ENCODE results near the gene SAMD3.
"Not testable (repeated sequence)": the region's sequence is repeated elsewhere in the genome, so short reads cannot be mapped to it uniquely, and the experiment has no call there.

The SAMD3 gene

DNA sequence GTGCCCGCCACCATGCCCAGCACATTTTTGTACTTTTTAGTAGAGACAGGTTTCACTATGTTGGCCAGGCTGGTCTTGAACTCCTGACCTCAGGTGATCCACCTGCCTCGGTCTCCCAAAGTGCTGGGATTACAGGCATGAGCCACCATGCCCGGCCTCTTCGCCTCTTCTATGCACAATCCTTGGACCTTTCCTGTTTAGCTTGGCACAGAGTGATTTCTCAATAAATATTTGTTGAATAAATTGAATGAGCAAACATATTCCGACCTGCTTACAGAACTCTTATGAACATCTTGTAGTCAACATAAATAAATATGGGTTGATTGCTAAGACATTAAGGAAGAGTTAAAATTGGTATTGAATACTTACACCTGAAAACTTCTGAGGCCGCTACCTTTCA, 7.8 kb upstream of the SAMD3 start:
- H3K4me3 Mint-ChIP-seq, H3K27ac Mint-ChIP-seq: not testable (repeated sequence)

DNA sequence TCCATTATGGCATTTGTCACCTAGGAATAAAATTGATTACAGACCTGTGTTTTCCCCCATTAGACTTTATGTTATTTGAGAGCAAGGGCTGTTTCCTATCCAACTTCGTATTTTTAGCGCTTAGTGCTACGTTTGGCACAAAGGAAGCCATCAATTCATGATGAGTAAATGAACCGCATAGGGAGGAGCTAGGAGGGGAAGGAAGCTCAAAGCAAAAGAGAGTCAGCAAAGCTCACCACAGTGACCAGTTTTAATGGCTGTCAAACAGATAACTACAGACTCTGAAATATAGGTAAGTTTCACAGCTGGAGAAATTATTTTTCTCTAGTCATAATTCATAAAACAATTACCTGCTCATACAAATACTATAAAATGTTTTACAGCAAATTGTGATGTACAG, 6.9 kb upstream of the SAMD3 start:
- no peaks in the 10 kb centered on the region for H3K36me3 Mint-ChIP-seq (ENCODE audit: low read depth)
- peaks cover 5% of the 10 kb centered on the region for H3K9me3 Mint-ChIP-seq
- H3K27me3 Mint-ChIP-seq, result no peaks in the 10 kb centered on the region
- no peaks in the 10 kb centered on the region for H3K4me1 Mint-ChIP-seq (ENCODE audit: low read depth)
- no peak overlapping the region for H3K4me3 Mint-ChIP-seq
- no peak overlapping the region for H3K27ac Mint-ChIP-seq

More for the DNA sequence above, 7.8 kb upstream of the SAMD3 start:
- not testable (repeated sequence) for H3K36me3 Mint-ChIP-seq (ENCODE audit: low read depth); H3K4me1 Mint-ChIP-seq (ENCODE audit: low read depth); H3K27me3 Mint-ChIP-seq; H3K9me3 Mint-ChIP-seq

DNA sequence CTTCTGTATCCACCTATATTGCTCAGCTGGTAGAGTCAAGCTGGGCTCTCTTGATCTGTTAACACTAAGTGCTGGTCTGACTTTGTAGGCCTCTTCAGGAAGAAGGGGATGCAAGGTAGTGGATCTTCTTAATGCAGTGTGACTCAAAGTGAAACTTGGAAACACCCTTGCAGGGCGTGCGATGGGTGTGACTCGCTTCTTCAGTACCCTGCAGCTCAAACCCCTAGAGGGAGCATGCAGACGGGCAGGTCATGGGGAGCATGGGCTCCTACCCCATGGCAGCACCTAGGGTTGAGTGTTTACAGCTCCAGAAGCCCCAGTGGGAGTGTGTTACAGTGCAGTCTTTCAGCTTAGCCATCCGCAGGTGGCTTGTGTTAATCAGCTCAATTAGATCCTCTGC, 757 bp upstream of the SAMD3 start:
- H3K4me3 Mint-ChIP-seq, result peak overlapping the region; percentile 23
- no peaks in the 10 kb centered on the region for H3K27me3 Mint-ChIP-seq
- H3K27ac Mint-ChIP-seq, result peak overlapping the region; percentile 14
- no peaks in the 10 kb centered on the region for H3K36me3 Mint-ChIP-seq (ENCODE audit: low read depth)
- H3K9me3 Mint-ChIP-seq, result peaks cover 5% of the 10 kb centered on the region
- H3K4me1 Mint-ChIP-seq (ENCODE audit: low read depth), result peaks cover 37% of the 10 kb centered on the region

- Mint-ChIP-seq H3K27ac (no peak overlapping the region), H3K4me1 (ENCODE audit: low read depth) (peaks cover 72% of the 10 kb centered on the region), H3K4me3 (no peak overlapping the region), H3K36me3 (ENCODE audit: low read depth) (peaks cover 8% of the 10 kb centered on the region), H3K9me3 (peaks cover 6% of the 10 kb centered on the region), H3K27me3 (no peaks in the 10 kb centered on the region)
Measured at GRCh38 chr6:130218134-130218533, 4.6 kb downstream of the SAMD3 start.

DNA sequence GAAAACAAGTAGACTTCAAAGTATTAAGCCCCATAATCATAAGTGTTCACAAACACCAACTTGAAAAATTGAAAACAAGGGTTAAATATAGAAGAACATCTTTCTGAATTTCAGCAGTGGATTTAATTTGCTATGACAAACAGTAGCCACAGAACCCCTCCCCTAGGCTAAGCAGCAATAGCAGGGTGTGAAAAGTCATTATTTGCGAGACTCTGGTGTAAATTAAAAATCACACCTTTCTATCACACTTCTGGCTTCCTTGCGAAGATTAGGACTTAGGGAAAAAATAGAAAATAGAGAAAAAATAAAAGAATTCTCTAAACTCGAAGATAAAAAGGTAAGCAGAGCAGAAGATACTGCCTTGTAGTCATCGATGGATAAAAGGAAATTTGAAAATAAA, 6.1 kb downstream of the SAMD3 start:
- no peak overlapping the region for H3K4me3 Mint-ChIP-seq
- H3K4me1 Mint-ChIP-seq (ENCODE audit: low read depth), result peaks cover 71% of the 10 kb centered on the region

GRCh38 chr6:130215526-130215925, 7.2 kb downstream of the SAMD3 start:
- peak overlapping the region; percentile 76 for H3K27ac Mint-ChIP-seq

More for the DNA sequence above, 6.1 kb downstream of the SAMD3 start:
- Mint-ChIP-seq H3K36me3 (ENCODE audit: low read depth) (peaks cover 8% of the 10 kb centered on the region), H3K27me3 (no peaks in the 10 kb centered on the region), H3K27ac (peak overlapping the region; percentile 31), H3K9me3 (peaks cover 6% of the 10 kb centered on the region)

DNA sequence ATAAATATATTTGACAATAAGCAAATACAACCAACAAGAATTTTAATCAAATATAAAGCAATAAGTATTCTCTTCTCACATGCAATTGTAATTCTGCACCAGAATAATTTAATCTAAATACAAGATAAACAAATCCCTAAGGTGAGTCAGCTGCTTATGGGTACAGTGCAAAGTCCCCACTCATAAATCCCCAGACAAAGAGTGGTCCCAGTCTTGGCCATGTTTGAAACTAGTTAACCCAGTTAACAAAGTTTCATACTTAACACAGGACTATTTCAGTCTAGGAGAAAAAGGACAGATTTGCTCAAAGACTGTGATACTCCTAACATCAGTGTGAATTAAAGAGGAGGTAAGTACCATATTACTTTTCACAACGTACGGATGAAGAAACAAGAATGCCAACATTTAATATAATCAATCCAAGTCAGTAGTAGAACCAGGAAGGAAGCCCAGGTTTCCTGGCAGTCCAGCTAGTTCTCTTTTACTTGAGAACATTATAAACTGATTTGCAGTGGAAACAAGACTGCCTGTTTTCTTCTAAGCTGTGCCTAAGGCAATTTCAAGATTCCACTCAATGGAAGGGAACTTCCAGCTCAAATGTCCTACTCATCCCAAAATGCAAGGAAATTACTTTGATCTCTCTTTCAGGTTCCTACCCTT, 10.4 kb downstream of the SAMD3 start:
- peaks cover 19% of the 10 kb centered on the region for H3K36me3 Mint-ChIP-seq (ENCODE audit: low read depth)
- H3K27me3 Mint-ChIP-seq, result no peaks in the 10 kb centered on the region
- H3K4me3 Mint-ChIP-seq, result peak overlapping the region; percentile 71
- peaks cover 6% of the 10 kb centered on the region for H3K9me3 Mint-ChIP-seq
- peak overlapping the region; percentile 34 for H3K27ac Mint-ChIP-seq
- H3K4me1 Mint-ChIP-seq (ENCODE audit: low read depth), result peaks cover 56% of the 10 kb centered on the region

More at GRCh38 chr6:130215526-130215925, 7.2 kb downstream of the SAMD3 start:
- Mint-ChIP-seq H3K4me1 (ENCODE audit: low read depth) (peaks cover 69% of the 10 kb centered on the region), H3K36me3 (ENCODE audit: low read depth) (peaks cover 8% of the 10 kb centered on the region), H3K27me3 (no peaks in the 10 kb centered on the region), H3K9me3 (peaks cover 6% of the 10 kb centered on the region), H3K4me3 (peak overlapping the region; percentile 79)

GRCh38 chr6:130211691-130212090, 11.1 kb downstream of the SAMD3 start:
- H3K36me3 Mint-ChIP-seq (ENCODE audit: low read depth), result peaks cover 20% of the 10 kb centered on the region
- H3K4me1 Mint-ChIP-seq (ENCODE audit: low read depth), result peaks cover 54% of the 10 kb centered on the region
- H3K4me3 Mint-ChIP-seq, result peak overlapping the region; percentile 31
- H3K9me3 Mint-ChIP-seq, result peaks cover 6% of the 10 kb centered on the region
- H3K27ac Mint-ChIP-seq, result peak overlapping the region; percentile 56
- H3K27me3 Mint-ChIP-seq, result no peaks in the 10 kb centered on the region

DNA sequence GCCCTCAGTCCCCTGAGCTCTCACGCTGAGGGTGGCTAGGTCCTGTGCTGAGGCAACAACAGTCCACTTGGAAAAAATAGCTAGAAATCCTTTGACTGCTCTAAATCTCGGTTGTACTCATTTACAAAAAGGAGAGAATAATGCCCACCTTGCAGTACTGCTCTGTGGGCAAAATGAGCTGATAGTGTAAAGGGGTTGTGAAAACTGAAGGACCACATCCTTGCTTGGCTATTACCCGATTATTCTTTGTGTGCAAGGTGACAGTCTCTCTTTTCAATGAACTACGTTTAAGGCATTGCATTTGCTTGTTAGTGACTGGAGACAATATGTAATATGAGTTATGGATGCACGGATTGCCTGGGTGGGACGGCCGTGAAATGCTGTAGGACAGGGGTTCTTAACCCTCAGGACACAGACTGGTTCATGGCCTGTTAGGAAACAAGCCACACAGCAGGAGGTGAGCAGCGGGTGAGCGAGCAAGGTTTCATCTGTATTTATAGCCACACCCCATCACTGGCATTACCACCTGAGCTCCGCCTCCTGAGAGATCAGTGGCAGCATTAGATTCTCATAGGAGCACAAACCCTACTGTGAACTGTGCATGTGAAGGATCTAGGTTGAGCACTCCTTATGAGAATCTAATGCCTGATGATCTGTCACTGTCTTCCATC, 14.6 kb downstream of the SAMD3 start:
- peaks cover 12% of the 10 kb centered on the region for H3K36me3 Mint-ChIP-seq (ENCODE audit: low read depth)
- H3K4me1 Mint-ChIP-seq (ENCODE audit: low read depth), result peaks cover 43% of the 10 kb centered on the region
- no peaks in the 10 kb centered on the region for H3K9me3 Mint-ChIP-seq
- H3K4me3 Mint-ChIP-seq, result no peak overlapping the region
- no peaks in the 10 kb centered on the region for H3K27me3 Mint-ChIP-seq
- no peak overlapping the region for H3K27ac Mint-ChIP-seq

DNA sequence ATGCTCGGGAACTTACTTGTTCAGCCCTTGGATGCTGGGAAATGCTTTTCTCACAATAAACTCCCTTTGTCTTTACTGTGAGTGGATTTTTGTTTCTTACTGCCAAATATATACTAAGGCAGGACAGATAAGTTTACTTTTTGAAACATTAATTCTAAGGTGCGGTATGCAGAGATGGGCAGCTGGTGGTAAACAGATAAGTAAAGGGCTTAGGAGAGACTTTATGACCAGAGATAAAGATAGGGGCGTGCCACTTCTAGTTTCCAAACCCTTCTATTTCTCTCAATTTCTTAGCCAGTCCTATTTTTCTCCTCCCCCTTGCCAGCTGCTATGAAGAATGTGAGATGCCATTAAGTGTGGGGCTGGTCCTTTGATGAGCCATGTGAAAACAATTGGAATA, 16.3 kb downstream of the SAMD3 start:
- no peak overlapping the region for H3K27ac Mint-ChIP-seq
- H3K4me1 Mint-ChIP-seq (ENCODE audit: low read depth), result peaks cover 37% of the 10 kb centered on the region
- H3K9me3 Mint-ChIP-seq, result no peaks in the 10 kb centered on the region
- H3K4me3 Mint-ChIP-seq, result no peak overlapping the region
- no peaks in the 10 kb centered on the region for H3K27me3 Mint-ChIP-seq
- peaks cover 20% of the 10 kb centered on the region for H3K36me3 Mint-ChIP-seq (ENCODE audit: low read depth)

DNA sequence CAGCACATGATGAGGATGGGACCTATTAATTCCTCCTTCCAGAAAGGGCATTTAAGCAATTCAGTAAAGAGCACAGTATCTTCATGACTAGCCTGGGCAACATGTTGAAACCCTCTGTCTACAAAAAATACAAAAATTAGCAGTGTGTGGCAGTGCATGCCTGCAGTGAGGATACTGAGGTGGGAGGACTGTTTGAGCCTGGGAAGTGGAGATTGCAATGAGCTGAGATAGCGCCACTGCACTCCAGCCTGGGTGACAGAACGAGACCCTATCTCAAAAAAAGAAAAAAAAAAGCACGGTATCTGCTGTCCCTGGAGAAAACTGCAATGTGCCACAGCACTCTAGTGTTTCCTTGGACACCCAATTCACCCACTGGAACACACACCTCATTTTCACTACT, 18.4 kb downstream of the SAMD3 start:
- H3K4me1 Mint-ChIP-seq (ENCODE audit: low read depth), result peaks cover 30% of the 10 kb centered on the region
- no peaks in the 10 kb centered on the region for H3K9me3 Mint-ChIP-seq
- peaks cover 18% of the 10 kb centered on the region for H3K36me3 Mint-ChIP-seq (ENCODE audit: low read depth)
- H3K27me3 Mint-ChIP-seq, result no peaks in the 10 kb centered on the region
- no peak overlapping the region for H3K27ac Mint-ChIP-seq
- no peak overlapping the region for H3K4me3 Mint-ChIP-seq

GRCh38 chr6:130203370-130203769, 19.4 kb downstream of the SAMD3 start:
- H3K27ac Mint-ChIP-seq, result peak overlapping the region; percentile 38
- H3K36me3 Mint-ChIP-seq (ENCODE audit: low read depth), result peaks cover 18% of the 10 kb centered on the region
- H3K4me3 Mint-ChIP-seq, result no peak overlapping the region
- no peaks in the 10 kb centered on the region for H3K9me3 Mint-ChIP-seq
- no peaks in the 10 kb centered on the region for H3K27me3 Mint-ChIP-seq
- H3K4me1 Mint-ChIP-seq (ENCODE audit: low read depth), result peaks cover 30% of the 10 kb centered on the region

DNA sequence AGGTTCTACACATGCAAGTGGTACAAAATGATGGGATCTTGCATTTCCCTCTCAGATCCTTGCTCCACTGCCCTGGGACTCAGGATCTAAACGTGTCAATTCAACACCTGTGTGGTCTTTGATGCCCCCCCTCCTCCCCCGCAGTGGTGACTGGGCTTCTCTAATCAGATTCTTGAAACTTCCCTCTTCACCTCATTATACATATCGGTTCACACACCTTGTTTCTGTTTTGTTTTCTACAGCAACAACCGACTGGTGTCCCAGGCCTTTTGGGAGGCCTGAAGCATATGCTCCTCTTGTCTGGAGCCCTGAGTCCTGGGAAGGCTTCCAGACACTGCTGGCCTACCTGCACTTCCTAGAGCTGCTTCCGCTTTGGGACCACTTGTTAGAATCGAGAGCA, 20.0 kb downstream of the SAMD3 start:
- no peaks in the 10 kb centered on the region for H3K9me3 Mint-ChIP-seq
- peaks cover 18% of the 10 kb centered on the region for H3K36me3 Mint-ChIP-seq (ENCODE audit: low read depth)
- H3K27ac Mint-ChIP-seq, result no peak overlapping the region
- no peaks in the 10 kb centered on the region for H3K27me3 Mint-ChIP-seq
- peaks cover 32% of the 10 kb centered on the region for H3K4me1 Mint-ChIP-seq (ENCODE audit: low read depth)
- no peak overlapping the region for H3K4me3 Mint-ChIP-seq

DNA sequence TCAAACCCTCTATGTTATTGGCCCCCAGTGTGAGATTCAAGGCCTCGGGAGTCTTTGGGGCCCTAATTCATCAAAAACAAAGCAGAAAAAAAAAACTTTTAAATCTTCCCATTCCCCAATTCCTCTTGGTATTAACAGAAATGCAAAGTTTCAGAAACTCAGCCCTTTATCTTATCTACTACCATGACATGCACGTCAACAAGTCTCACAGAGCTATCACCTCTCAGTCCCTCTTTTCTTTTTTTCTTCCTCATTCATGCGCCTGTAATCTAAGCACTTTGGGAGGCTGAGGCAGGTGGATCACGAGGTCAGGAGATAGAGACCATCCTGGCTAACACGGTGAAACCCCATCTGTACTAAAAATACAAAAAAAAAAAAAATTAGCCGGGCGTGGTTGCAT, 22.7 kb downstream of the SAMD3 start:
- Mint-ChIP-seq H3K27ac (no peak overlapping the region), H3K4me1 (ENCODE audit: low read depth) (peaks cover 31% of the 10 kb centered on the region), H3K36me3 (ENCODE audit: low read depth) (peaks cover 15% of the 10 kb centered on the region), H3K4me3 (no peak overlapping the region), H3K9me3 (no peaks in the 10 kb centered on the region), H3K27me3 (no peaks in the 10 kb centered on the region)

- no peaks in the 10 kb centered on the region for H3K9me3 Mint-ChIP-seq
- H3K4me1 Mint-ChIP-seq (ENCODE audit: low read depth), result peaks cover 25% of the 10 kb centered on the region
- no peak overlapping the region for H3K27ac Mint-ChIP-seq
- no peak overlapping the region for H3K4me3 Mint-ChIP-seq
- H3K27me3 Mint-ChIP-seq, result no peaks in the 10 kb centered on the region
- H3K36me3 Mint-ChIP-seq (ENCODE audit: low read depth), result peaks cover 15% of the 10 kb centered on the region
Measured at GRCh38 chr6:130198483-130199035, 24.2 kb downstream of the SAMD3 start.
